Inferior parietal cortex (tissue), 1 donor: ENCODE results near the gene RAB3D.
"Not testable (repeated sequence)": the region's sequence is repeated elsewhere in the genome, so short reads cannot be mapped to it uniquely, and the experiment has no call there.

ENCODE experiments used
- DNase-seq: peaks from one replicate; pipeline ENCODE4 v3.0.0-alpha.2; 2016; ENCODE audit errors: extremely low spot score

RAB3D gene

GRCh38 chr19:11338569-11339253 is 746 bp downstream of the RAB3D start:
- no peak for DNase-seq

- DNase-seq, result no peak
Observed at GRCh38 chr19:11338121-11338520, 1.3 kb downstream of the RAB3D start.

- no peak for DNase-seq
Observed at GRCh38 chr19:11337080-11337479, 2.4 kb downstream of the RAB3D start.

- DNase-seq, result no peak
Observed at GRCh38 chr19:11335449-11336146, 3.9 kb downstream of the RAB3D start.

- not testable (repeated sequence) for DNase-seq
Observed at GRCh38 chr19:11333838-11334237, 5.6 kb downstream of the RAB3D start.

- DNase-seq, result no peak
Observed at GRCh38 chr19:11332822-11333221, 6.6 kb downstream of the RAB3D start.

- no peak for DNase-seq
Observed at GRCh38 chr19:11331502-11331901, 8.0 kb downstream of the RAB3D start.

GRCh38 chr19:11330127-11330526 is 9.3 kb downstream of the RAB3D start:
- DNase-seq, result no peak

- DNase-seq, result no peak
Observed at GRCh38 chr19:11325544-11325943, 13.9 kb downstream of the RAB3D start.

- DNase-seq, result no peak
Observed at GRCh38 chr19:11324748-11325389, 14.6 kb downstream of the RAB3D start.

- no peak for DNase-seq
Observed at GRCh38 chr19:11324079-11324661, 15.3 kb downstream of the RAB3D start.

- no peak for DNase-seq
Observed at GRCh38 chr19:11323601-11324078, 15.8 kb downstream of the RAB3D start.

GRCh38 chr19:11322269-11323024 is 17.0 kb downstream of the RAB3D start:
- DNase-seq, result no peak

GRCh38 chr19:11321191-11322126 is 18.0 kb downstream of the RAB3D start:
- DNase-seq, result no peak

GRCh38 chr19:11320278-11320995 is 19.0 kb downstream of the RAB3D start:
- not testable (repeated sequence) for DNase-seq

- no peak for DNase-seq
Observed at GRCh38 chr19:11306337-11306736, 33.1 kb downstream of the RAB3D start.

GRCh38 chr19:11304936-11305335 is 34.5 kb downstream of the RAB3D start:
- no peak for DNase-seq

GRCh38 chr19:11300811-11301120 is 38.7 kb downstream of the RAB3D start:
- no peak for DNase-seq

- no peak for DNase-seq
Observed at GRCh38 chr19:11299946-11300810, 39.3 kb downstream of the RAB3D start.
